Tibial artery (tissue), 4 donors: Measurements from ENCODE around the gene DDX3X.
"Not testable (repeated sequence)": the region's sequence is repeated elsewhere in the genome, so short reads cannot be mapped to it uniquely, and the experiment has no call there.

ENCODE experiments used
- DNase-seq, 2 donors: peaks; one replicate each; pipeline ENCODE4 v3.0.0-alpha.2; 2019
- H3K27ac ChIP-seq, 2 donors: fragments of 200-600 bp; sonication (generic) in 1 of 2; 1 replicate in 1 of 2; 2 replicates in 1 of 2; pipeline ENCODE4 v1.5.1; 2018 to 2019; ENCODE audit warnings: mild to moderate bottlenecking in 1 of 2
- H3K27me3 ChIP-seq, 2 donors: fragments of 200-600 bp; sonication (generic) in 1 of 2; one replicate each; pipeline versions ENCODE4 v1.5.1 to v1.6.0; 2016 to 2019
- H3K36me3 ChIP-seq, 3 donors: fragments of 200-600 bp; sonication (generic) in 2 of 3; one replicate each; pipeline ENCODE4 v1.5.1; 2016 to 2019; ENCODE audit warnings: mild to moderate bottlenecking in 2 of 3
- H3K4me1 ChIP-seq, 4 donors: fragments of 200-600 bp; sonication (generic) in 2 of 4; 1 replicate in 3 of 4; 2 replicates in 1 of 4; pipeline ENCODE4 v1.5.1; 2016 to 2019
- H3K4me3 ChIP-seq, 2 donors: fragments of 200-600 bp; sonication (generic) in 1 of 2; 1 replicate in 1 of 2; 2 replicates in 1 of 2; pipeline ENCODE4 v1.5.1; 2018 to 2019; ENCODE audit warnings: mild to moderate bottlenecking in 2 of 2
- H3K9me3 ChIP-seq, 3 donors: fragments of 200-600 bp; sonication (generic) in 1 of 3; one replicate each; pipeline ENCODE4 v1.5.1; 2016 to 2019
- intact Hi-C: fragments of 100-400 bp; cut with DNase I; formaldehyde crosslinking; loops from one replicate; pipeline ENCODE4 v1.15.0; 2023; ENCODE audit warnings: low total_unique reads
- TF ChIP-seq, protein P1 (sequence below), 2 experiments: fragments of 200-600 bp in 1 of 2; fragments of 450-650 bp in 1 of 2; IDR thresholded peaks; one replicate each; pipeline ENCODE4 v1.5.1; 2017 to 2019; ENCODE audit warnings: antibody characterized with exemption in 2 of 2, mild to moderate bottlenecking in 1 of 2, moderate library complexity in 1 of 2

DDX3X gene

DNA sequence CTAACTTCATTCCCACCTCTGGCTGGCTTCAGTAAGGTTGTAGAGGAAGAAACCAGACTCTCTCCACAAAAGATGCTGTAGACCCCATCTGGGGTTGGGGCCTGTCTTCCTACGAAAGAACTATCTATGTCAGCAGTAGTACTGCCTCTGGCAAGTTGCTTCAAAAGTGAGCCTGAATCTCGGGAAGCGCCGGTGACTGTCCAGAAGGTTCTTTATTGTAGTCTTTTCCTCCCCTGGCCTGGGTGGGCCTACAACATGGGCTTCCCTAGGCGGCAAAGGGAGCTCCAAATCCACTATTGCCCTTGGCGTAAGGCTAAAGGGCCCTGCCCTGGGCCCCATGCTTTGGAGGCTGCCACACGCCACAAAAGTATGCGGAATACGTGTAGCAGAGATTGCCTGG is 74.6 kb downstream of the DDX3X start:
- Histone ChIP-seq H3K9me3 (no peaks in the 10 kb centered on the region), H3K27me3 (no peaks in the 10 kb centered on the region), H3K27ac (no peak overlapping the region), H3K36me3 (no peaks in the 10 kb centered on the region), H3K4me1 (no peaks in the 10 kb centered on the region), H3K4me3 (no peak overlapping the region)
- DNase-seq = no peak
- intact Hi-C loops = no loop called here
- TF ChIP-seq, protein P1, sequence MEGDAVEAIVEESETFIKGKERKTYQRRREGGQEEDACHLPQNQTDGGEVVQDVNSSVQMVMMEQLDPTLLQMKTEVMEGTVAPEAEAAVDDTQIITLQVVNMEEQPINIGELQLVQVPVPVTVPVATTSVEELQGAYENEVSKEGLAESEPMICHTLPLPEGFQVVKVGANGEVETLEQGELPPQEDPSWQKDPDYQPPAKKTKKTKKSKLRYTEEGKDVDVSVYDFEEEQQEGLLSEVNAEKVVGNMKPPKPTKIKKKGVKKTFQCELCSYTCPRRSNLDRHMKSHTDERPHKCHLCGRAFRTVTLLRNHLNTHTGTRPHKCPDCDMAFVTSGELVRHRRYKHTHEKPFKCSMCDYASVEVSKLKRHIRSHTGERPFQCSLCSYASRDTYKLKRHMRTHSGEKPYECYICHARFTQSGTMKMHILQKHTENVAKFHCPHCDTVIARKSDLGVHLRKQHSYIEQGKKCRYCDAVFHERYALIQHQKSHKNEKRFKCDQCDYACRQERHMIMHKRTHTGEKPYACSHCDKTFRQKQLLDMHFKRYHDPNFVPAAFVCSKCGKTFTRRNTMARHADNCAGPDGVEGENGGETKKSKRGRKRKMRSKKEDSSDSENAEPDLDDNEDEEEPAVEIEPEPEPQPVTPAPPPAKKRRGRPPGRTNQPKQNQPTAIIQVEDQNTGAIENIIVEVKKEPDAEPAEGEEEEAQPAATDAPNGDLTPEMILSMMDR (IDR thresholded peaks at IDR 0.05) = no peak

GRCh38 chrX:41409006-41409405 is 75.0 kb downstream of the DDX3X start:
- Histone ChIP-seq H3K27me3 (no peaks in the 10 kb centered on the region), H3K27ac (no peak overlapping the region), H3K4me1 (no peaks in the 10 kb centered on the region), H3K9me3 (no peaks in the 10 kb centered on the region), H3K4me3 (no peak overlapping the region), H3K36me3 (no peaks in the 10 kb centered on the region)
- TF ChIP-seq, protein P1 (IDR thresholded peaks at IDR 0.05) = no peak
- intact Hi-C loops = no loop called here
- DNase-seq = no peak

GRCh38 chrX:41411222-41411621 is 77.3 kb downstream of the DDX3X start:
- H3K36me3 ChIP-seq, H3K9me3 ChIP-seq, DNase-seq, H3K4me1 ChIP-seq, H3K27me3 ChIP-seq, H3K27ac ChIP-seq, intact Hi-C loops, H3K4me3 ChIP-seq: not testable (repeated sequence)

- TF ChIP-seq, protein P1 (IDR thresholded peaks at IDR 0.05) = no peak
- Histone ChIP-seq H3K4me3 (no peak overlapping the region), H3K4me1 (no peaks in the 10 kb centered on the region), H3K9me3 (no peaks in the 10 kb centered on the region), H3K36me3 (no peaks in the 10 kb centered on the region), H3K27me3 (no peaks in the 10 kb centered on the region), H3K27ac (no peak overlapping the region)
- intact Hi-C loops = no loop called here
- no peak for DNase-seq
Measured at GRCh38 chrX:41412261-41413081, 78.5 kb downstream of the DDX3X start.
